SK-N-SH (cell line): ENCODE measurements around the gene FCHSD2. TPM values are rescaled to one million over a fixed set of nuclear protein-coding genes. Genes with fewer than 3 reads are reported as not detected.

Source experiments
- CTCF ChIA-PET: fragments of 300-600, 350-600 bp; formaldehyde crosslinking; extraction: SDS; loops from one replicate; lab custom pipeline; 2021; lab: Yijun Ruan, JAX
- POLR2A ChIA-PET: fragments of 350-600 bp; sonication (Branson Sonifier 250); formaldehyde crosslinking; extraction: SDS; loops from one replicate; lab custom pipeline; 2020; ENCODE audit warnings: antibody characterized with exemption, inconsistent platforms; lab: Yijun Ruan, JAX
- DNase-seq: peaks from one replicate; pipeline ENCODE4 v3.0.0; 2012
- H2AFZ ChIP-seq: fragments of 200-600 bp; sonication (generic); 2 replicates; pipeline ENCODE4 v1.8.1; 2016; ENCODE audit warnings: antibody characterized with exemption, mild to moderate bottlenecking, low read depth
- H3F3A ChIP-seq: fragments of 200-600 bp; sonication (generic); replicated peaks from 2 replicates; pipeline ENCODE3; 2016; ENCODE audit warnings: antibody characterized with exemption, mild to moderate bottlenecking; ENCODE audit not compliant: insufficient read depth
- H3K27ac ChIP-seq, 2 experiments: fragments of 200-500 bp in 1 of 2; fragments of 200-600 bp in 1 of 2; sonication (Bioruptor generic) in 1 of 2; sonication (generic), shearing (Covaris generic) in 1 of 2; 2 replicates each; pipeline versions ENCODE4 v1.5.1 to v1.6.1; 2014 to 2016; ENCODE audit warnings: low read depth in 2 of 2, inconsistent platforms in 1 of 2, low read length in 1 of 2, mild to moderate bottlenecking in 1 of 2, mixed read lengths in 1 of 2
- H3K27me3 ChIP-seq: fragments of 200-600 bp; sonication (generic), shearing (Covaris generic); 2 replicates; pipeline ENCODE4 v1.6.1; 2016; ENCODE audit warnings: mixed run types; ENCODE audit not compliant: insufficient read depth
- H3K36me3 ChIP-seq, 2 experiments: fragments of 200-500 bp in 1 of 2; fragments of 200-600 bp in 1 of 2; sonication (Bioruptor generic) in 1 of 2; sonication (generic) in 1 of 2; replicated peaks in 1 of 2; 2 replicates each; pipeline versions ENCODE3 to v1.5.1; 2014 to 2016; ENCODE audit warnings: low read length in 1 of 2, mild to moderate bottlenecking in 1 of 2; ENCODE audit not compliant: insufficient read depth in 2 of 2, control insufficient read depth in 1 of 2
- H3K4me1 ChIP-seq, 2 experiments: fragments of 200-500 bp in 1 of 2; fragments of 200-600 bp in 1 of 2; sonication (Bioruptor generic) in 1 of 2; sonication (generic), shearing (Covaris generic) in 1 of 2; 2 replicates each; pipeline versions ENCODE4 v1.5.1 to v1.6.1; 2014 to 2016; ENCODE audit warnings: low read depth in 1 of 2, low read length in 1 of 2, mixed run types in 1 of 2; ENCODE audit not compliant: insufficient read depth in 2 of 2, control insufficient read depth in 1 of 2
- H3K4me2 ChIP-seq: fragments of 200-600 bp; sonication (generic), shearing (Covaris generic); 2 replicates; pipeline ENCODE4 v1.6.1; 2017; ENCODE audit warnings: mixed run types
- H3K4me3 ChIP-seq, 2 experiments: fragments of 200-500 bp in 1 of 2; fragments of 200-600 bp in 1 of 2; sonication (Bioruptor generic) in 1 of 2; sonication (generic), shearing (Covaris generic) in 1 of 2; 2 replicates each; pipeline versions ENCODE4 v1.5.1 to v1.8.1; 2014 to 2016; ENCODE audit warnings: low read depth in 2 of 2, inconsistent platforms in 1 of 2, low read length in 1 of 2, mild to moderate bottlenecking in 1 of 2, mixed read lengths in 1 of 2, moderate library complexity in 1 of 2
- H3K79me2 ChIP-seq: fragments of 200-600 bp; sonication (generic); 2 replicates; pipeline ENCODE4 v1.8.1; 2017; ENCODE audit warnings: mild to moderate bottlenecking; ENCODE audit not compliant: insufficient read depth
- H3K9ac ChIP-seq: fragments of 200-600 bp; sonication (generic); 2 replicates; pipeline ENCODE4 v1.6.1; 2017; ENCODE audit warnings: mixed run types
- H3K9me2 ChIP-seq: fragments of 200-600 bp; sonication (generic); 2 replicates; pipeline ENCODE4 v1.6.1; 2017; ENCODE audit warnings: mixed run types
- H3K9me3 ChIP-seq: fragments of 200-600 bp; sonication (generic); 2 replicates; pipeline ENCODE4 v1.6.1; 2017; ENCODE audit warnings: mixed run types, mild to moderate bottlenecking, moderate library complexity
- H4K20me1 ChIP-seq: fragments of 200-600 bp; sonication (generic); 2 replicates; pipeline ENCODE4 v1.6.1; 2017; ENCODE audit warnings: mild to moderate bottlenecking, mixed run types; ENCODE audit not compliant: insufficient read depth
- CTCF ChIP-seq: fragments of 200-600 bp; sonication (generic); IDR thresholded peaks from 2 replicates; pipeline ENCODE4 v1.6.1; 2017; ENCODE audit warnings: antibody characterized with exemption, mild to moderate bottlenecking, moderate library complexity
- EP300 ChIP-seq, 2 experiments: IDR thresholded peaks; 2 replicates each; pipeline versions ENCODE4 v1.4.0 to v1.6.1; 2012; ENCODE audit warnings: borderline replicate concordance in 1 of 2, low read depth in 1 of 2, low read length in 1 of 2
- EZH2phosphoT487 ChIP-seq: fragments of 200-600 bp; sonication (generic); IDR thresholded peaks from 2 replicates; pipeline ENCODE4 v1.6.1; 2017; ENCODE audit warnings: low read depth, mixed run types, mild to moderate bottlenecking, antibody characterized with exemption, moderate library complexity, borderline replicate concordance
- FOSL2 ChIP-seq: IDR thresholded peaks from 2 replicates; pipeline ENCODE4 v1.4.0; 2012; ENCODE audit warnings: low read depth, mild to moderate bottlenecking, moderate library complexity, borderline replicate concordance
- MEF2A ChIP-seq: IDR thresholded peaks from 2 replicates; pipeline ENCODE4 v1.4.0; 2012; ENCODE audit warnings: low read depth, borderline replicate concordance
- MXI1 ChIP-seq: IDR thresholded peaks from 2 replicates; pipeline ENCODE4 v1.6.1; 2012; ENCODE audit warnings: mild to moderate bottlenecking, low read depth, low read length, improper control_type of control experiment
- NFIC ChIP-seq: IDR thresholded peaks from 2 replicates; pipeline ENCODE4 v1.4.0; 2012; ENCODE audit warnings: borderline replicate concordance
- POLR2AphosphoS5 ChIP-seq: IDR thresholded peaks from 2 replicates; pipeline ENCODE4 v1.6.1; 2012; ENCODE audit warnings: low read depth, low read length
- RAD21 ChIP-seq: IDR thresholded peaks from 2 replicates; pipeline ENCODE4 v1.6.1; 2012; ENCODE audit warnings: mild to moderate bottlenecking, low read length
- RCOR1 ChIP-seq: fragments of 150-350 bp; IDR thresholded peaks from 2 replicates; pipeline ENCODE4 v1.6.1; 2017; ENCODE audit warnings: antibody characterized with exemption, low read length
- REST ChIP-seq: IDR thresholded peaks from 2 replicates; pipeline ENCODE4 v1.6.1; 2012; ENCODE audit warnings: mild to moderate bottlenecking, low read depth, low read length, moderate library complexity
- SMC3 ChIP-seq: IDR thresholded peaks from 2 replicates; pipeline ENCODE4 v1.6.1; 2012; ENCODE audit warnings: low read depth, low read length, improper control_type of control experiment
- TAF1 ChIP-seq: IDR thresholded peaks from 2 replicates; pipeline ENCODE4 v1.6.1; 2012; ENCODE audit warnings: low read depth, mild to moderate bottlenecking, low read length, moderate library complexity, borderline replicate concordance
- TCF12 ChIP-seq: IDR thresholded peaks from 2 replicates; pipeline ENCODE4 v1.4.0; 2012
- TEAD4 ChIP-seq: IDR thresholded peaks from 2 replicates; pipeline ENCODE4 v1.4.0; 2012; ENCODE audit warnings: mild to moderate bottlenecking, borderline replicate concordance; ENCODE audit not compliant: insufficient read depth
- USF2 ChIP-seq: fragments of 150-350 bp; IDR thresholded peaks from 2 replicates; pipeline ENCODE4 v1.6.1; 2017; ENCODE audit warnings: antibody characterized with exemption, low read length, low read depth, borderline replicate concordance
- YY1 ChIP-seq: IDR thresholded peaks from 2 replicates; pipeline ENCODE4 v1.4.0; 2012; ENCODE audit warnings: low read depth, mild to moderate bottlenecking
- WGBS: methylation state at CpG from one replicate; pipeline ENCODE4 v1.1.6; 2017; ENCODE audit warnings: low lambda C conversion rate; 5-methylcytosine and 5-hydroxymethylcytosine counted together
- polyA plus RNA-seq, 3 experiments: library from polyadenylated mRNA; depleted of rRNA; stranded (reverse); fragments of >200 nt; gene quantifications; 2 replicates each; pipeline ENCODE4 v1.2.3, GENCODE V29; 2012
- TF ChIP-seq, protein P1 (sequence below): IDR thresholded peaks from 2 replicates; pipeline ENCODE4 v1.4.0; 2012; ENCODE audit warnings: low read depth, borderline replicate concordance
- TF ChIP-seq, protein P2 (sequence below): IDR thresholded peaks from 2 replicates; pipeline ENCODE4 v1.4.0; 2012; ENCODE audit warnings: low read depth, borderline replicate concordance
- TF ChIP-seq, protein P3 (sequence below): IDR thresholded peaks from 2 replicates; pipeline ENCODE4 v1.4.0; 2012; ENCODE audit warnings: low read depth

FCHSD2 gene
- polyA plus RNA-seq, 1 of the 3 experiments (the other 2 are of a cell fraction), result 10.4 TPM

DNA sequence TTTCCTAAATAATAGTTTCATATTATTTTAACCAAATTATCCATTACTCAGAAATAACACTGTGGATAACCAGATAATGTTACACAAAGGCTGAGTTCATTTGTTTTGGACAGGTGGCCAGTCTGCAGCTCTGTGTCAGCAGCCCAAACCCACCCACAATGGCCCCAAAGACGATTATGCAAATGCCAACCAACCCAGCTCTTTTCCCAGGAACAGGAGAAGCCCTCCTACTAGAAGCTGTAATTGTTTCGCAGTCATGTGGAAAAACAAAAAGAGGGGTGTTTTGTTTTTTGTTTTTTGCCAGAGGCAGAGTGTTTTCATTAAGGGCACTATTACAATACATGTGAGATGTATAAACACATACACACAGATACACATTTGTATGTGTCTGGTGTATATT lies 102.1 kb downstream of the FCHSD2 start (continued):
- TF ChIP-seq, protein P1, sequence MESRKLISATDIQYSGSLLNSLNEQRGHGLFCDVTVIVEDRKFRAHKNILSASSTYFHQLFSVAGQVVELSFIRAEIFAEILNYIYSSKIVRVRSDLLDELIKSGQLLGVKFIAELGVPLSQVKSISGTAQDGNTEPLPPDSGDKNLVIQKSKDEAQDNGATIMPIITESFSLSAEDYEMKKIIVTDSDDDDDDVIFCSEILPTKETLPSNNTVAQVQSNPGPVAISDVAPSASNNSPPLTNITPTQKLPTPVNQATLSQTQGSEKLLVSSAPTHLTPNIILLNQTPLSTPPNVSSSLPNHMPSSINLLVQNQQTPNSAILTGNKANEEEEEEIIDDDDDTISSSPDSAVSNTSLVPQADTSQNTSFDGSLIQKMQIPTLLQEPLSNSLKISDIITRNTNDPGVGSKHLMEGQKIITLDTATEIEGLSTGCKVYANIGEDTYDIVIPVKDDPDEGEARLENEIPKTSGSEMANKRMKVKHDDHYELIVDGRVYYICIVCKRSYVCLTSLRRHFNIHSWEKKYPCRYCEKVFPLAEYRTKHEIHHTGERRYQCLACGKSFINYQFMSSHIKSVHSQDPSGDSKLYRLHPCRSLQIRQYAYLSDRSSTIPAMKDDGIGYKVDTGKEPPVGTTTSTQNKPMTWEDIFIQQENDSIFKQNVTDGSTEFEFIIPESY, result no peak

DNA sequence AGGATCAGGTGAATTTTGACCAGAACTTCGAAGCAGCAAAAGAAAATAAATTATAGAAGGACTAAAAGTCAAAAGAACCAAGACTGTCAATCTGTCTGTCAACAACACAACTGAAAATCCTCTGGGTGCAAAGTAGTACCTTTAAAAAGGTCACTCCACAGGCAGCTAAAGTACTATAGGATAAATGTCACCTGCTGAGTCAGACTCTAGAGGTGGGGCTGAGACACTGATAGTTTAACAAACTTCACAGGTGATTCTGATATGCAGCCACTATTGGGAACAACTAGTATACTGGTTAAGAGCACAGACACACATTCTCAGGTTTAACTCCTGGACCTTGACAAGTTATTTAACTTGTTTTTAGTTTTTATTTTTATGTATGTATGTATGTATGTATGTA lies 107.3 kb downstream of the FCHSD2 start:
- no peaks in the 10 kb centered on the region for H4K20me1 ChIP-seq
- H3K9me3 ChIP-seq, result no peaks in the 10 kb centered on the region
- H3K4me3 ChIP-seq, result no peak overlapping the region
- CTCF ChIA-PET, result interaction anchor here (0.6 kb wide), 1 partner anchor 116 kb away, joined by 3 read pairs; no protein-coding TSS in a partner anchor
- H3K27me3 ChIP-seq, result no peaks in the 10 kb centered on the region
- peaks cover 0 to 5% of the 10 kb centered on the region in 2 experiments; a peak in 1 of 4 replicates for H3K4me1 ChIP-seq
- H3K79me2 ChIP-seq, result peaks cover 7% of the 10 kb centered on the region; the same call in 1 of the 2 replicates
- H3K9ac ChIP-seq, result no peak overlapping the region
- H3K9me2 ChIP-seq, result no peaks in the 10 kb centered on the region
- H3K4me2 ChIP-seq, result no peak overlapping the region
- POLR2A ChIA-PET, result no interaction called here
- H3F3A ChIP-seq, result no peaks in the 10 kb centered on the region
- WGBS, result 96% methylated on average over 1 of the region's 1 CpG
- TF ChIP-seq REST, result no peak
- no peak for TF ChIP-seq MEF2A
- no peak for TF ChIP-seq SMC3
- no peak for TF ChIP-seq EP300 (IDR thresholded peaks at IDR 0.05; ENCODE audit: borderline replicate concordance in 1 of 2, low read depth in 1 of 2, low read length in 1 of 2)
- no peak for TF ChIP-seq CTCF
- TF ChIP-seq, protein P1, result no peak
- TF ChIP-seq TAF1, result no peak
- TF ChIP-seq, protein P2, sequence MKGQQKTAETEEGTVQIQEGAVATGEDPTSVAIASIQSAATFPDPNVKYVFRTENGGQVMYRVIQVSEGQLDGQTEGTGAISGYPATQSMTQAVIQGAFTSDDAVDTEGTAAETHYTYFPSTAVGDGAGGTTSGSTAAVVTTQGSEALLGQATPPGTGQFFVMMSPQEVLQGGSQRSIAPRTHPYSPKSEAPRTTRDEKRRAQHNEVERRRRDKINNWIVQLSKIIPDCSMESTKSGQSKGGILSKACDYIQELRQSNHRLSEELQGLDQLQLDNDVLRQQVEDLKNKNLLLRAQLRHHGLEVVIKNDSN, result no peak
- TF ChIP-seq NFIC, result no peak
- TF ChIP-seq MXI1, result no peak
- TF ChIP-seq RAD21, result no peak
- TF ChIP-seq YY1, result no peak
- no peak for TF ChIP-seq POLR2AphosphoS5
- no peak for TF ChIP-seq USF2
- TF ChIP-seq TEAD4, result no peak
- TF ChIP-seq, protein P3, sequence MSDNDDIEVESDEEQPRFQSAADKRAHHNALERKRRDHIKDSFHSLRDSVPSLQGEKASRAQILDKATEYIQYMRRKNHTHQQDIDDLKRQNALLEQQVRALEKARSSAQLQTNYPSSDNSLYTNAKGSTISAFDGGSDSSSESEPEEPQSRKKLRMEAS, result no peak
- TF ChIP-seq EZH2phosphoT487, result no peak
- no peak for TF ChIP-seq FOSL2
- no peak for TF ChIP-seq RCOR1
- no peak for TF ChIP-seq TCF12
- H2AFZ ChIP-seq, result no peak overlapping the region
- no peaks in the 10 kb centered on the region for H3K36me3 ChIP-seq
- no peak overlapping the region for H3K27ac ChIP-seq
- no peak for DNase-seq
